T-helper 2 cell (primary cell): ENCODE results near the gene CIPC.

Experiments used
- DNase-seq, 5 experiments: peaks; one replicate each; pipeline versions ENCODE4 v3.0.0 to v3.0.0-alpha.2; 2012 to 2022

The CIPC gene

DNA sequence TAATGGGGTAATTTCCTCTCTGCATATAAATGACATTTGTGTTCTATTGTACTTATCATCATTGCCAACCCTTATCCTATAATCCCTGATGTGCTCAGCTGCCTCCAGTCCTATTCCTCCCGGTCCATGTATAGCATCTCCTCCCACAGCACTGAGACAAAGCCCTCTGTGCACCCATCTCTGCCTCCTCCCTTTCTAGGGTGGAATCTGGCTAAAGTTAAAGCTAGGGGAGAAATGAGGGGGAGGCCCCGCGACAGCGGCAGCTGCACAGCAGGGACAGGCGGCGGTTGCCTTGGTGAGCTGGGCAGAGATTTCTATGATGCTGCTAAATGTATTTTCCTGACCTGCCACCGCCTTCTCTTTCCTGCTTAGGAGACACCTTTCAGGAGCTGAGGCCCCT lies 56.4 kb downstream of the CIPC start:
- no peak for DNase-seq

DNA sequence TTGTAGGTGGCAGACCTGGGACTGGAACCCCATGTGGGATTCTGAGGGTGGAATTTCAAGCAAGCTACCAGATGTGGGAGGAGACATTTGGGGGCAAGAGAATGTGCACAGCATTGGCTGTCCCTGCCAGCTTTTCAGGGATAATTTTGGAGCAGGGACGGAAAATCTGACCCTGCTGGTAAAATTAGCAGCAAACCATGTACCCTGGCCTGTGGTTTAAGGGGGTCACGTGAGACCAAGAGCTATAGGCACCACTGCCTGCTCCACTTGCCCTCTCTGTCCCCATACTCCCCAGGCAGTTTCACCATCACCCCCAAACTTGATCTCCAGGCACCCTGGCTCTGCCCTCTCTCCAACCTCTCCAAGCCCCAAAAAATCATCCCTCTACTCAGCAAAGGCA lies 57.0 kb downstream of the CIPC start:
- no peak for DNase-seq

- DNase-seq, result no peak
Measured at GRCh38 chr14:77157740-77158139, 59.7 kb downstream of the CIPC start.

DNA sequence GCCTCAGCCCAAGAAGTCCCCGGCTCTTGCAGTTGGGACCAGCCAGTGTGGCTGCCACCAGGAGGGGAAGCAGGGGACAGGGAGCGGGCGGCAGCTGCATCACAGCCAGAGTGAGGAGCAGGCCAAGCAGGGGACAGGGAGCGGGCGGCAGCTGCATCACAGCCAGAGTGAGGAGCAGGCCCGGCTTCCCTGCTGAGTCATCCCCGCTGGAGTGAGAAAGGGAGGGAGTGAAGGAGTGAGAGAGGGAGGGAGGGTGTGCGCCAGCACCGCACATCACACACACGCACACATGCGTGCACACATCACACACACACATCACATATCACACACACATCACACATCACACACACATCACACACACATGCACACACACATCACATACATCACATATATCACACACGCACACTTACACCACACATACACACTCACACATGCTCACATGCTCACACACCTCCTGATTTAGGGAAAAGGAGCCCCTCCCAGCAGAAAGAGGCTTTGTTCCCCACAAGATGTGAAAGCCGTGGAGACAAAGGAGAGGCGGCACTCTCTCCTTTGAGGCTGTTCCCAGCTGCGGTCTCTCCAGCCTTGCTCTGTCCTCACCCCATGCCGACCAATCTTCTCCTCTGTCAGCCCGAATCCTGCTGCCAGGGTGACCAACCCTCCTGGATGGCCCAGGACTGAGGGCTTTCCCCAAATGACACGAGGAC lies 60.3 kb downstream of the CIPC start:
- no peak for DNase-seq

DNA sequence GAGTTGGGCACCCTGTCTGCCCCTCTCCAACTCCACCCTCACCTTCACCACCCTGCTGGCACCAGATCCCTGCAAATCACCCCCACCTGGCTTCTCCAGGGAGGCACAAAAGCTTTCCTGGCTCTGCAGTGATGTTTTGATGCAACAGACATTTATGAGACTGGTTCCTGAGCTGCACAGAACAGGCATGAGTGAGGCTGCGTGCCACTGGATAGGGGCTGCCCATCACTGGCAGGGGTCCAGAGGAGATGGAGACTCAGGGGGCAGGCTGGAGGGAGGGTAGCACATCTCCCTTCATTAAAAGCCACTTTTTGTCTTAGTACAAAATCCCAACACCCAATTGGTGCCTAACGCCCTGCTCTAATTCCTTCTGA lies 60.8 kb downstream of the CIPC start:
- DNase-seq, result no peak

DNA sequence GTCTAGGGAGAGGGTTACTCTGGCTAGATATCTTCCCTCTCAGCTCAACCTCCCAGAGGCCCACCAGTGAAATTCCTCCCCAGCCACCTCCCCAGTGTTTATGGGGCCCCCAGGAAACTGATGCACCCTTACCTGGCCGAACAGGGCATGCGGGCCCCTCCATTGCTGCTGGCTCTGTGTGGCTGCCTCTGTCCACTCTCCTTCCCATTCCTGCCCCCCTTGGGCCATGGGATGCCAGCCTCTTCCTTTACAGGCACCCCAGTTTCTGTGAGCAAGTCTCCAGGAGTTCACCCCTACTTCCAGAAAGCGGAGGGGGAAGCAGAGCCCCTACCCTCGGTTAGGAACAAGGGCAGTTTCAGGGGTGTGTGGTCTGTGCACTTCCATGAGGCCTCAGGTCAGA lies 63.0 kb downstream of the CIPC start:
- no peak for DNase-seq
